GM12875 (cell line): ENCODE data around the gene PPM1G.

Source experiments
- H3K4me3 ChIP-seq: one replicate; pipeline ENCODE4 v1.5.1; 2011; ENCODE audit warnings: low read depth, low read length, control low read depth
- TF ChIP-seq, protein P1 (sequence below): IDR thresholded peaks from 2 replicates; pipeline ENCODE4 v1.5.1; 2011; ENCODE audit warnings: low read depth, mild to moderate bottlenecking, control low read depth, inconsistent platforms, low read length, moderate library complexity, borderline replicate concordance; ENCODE audit not compliant: insufficient read depth

PPM1G gene

GRCh38 chr2:27350106-27350693 is 59.2 kb downstream of the PPM1G start:
- TF ChIP-seq, protein P1, sequence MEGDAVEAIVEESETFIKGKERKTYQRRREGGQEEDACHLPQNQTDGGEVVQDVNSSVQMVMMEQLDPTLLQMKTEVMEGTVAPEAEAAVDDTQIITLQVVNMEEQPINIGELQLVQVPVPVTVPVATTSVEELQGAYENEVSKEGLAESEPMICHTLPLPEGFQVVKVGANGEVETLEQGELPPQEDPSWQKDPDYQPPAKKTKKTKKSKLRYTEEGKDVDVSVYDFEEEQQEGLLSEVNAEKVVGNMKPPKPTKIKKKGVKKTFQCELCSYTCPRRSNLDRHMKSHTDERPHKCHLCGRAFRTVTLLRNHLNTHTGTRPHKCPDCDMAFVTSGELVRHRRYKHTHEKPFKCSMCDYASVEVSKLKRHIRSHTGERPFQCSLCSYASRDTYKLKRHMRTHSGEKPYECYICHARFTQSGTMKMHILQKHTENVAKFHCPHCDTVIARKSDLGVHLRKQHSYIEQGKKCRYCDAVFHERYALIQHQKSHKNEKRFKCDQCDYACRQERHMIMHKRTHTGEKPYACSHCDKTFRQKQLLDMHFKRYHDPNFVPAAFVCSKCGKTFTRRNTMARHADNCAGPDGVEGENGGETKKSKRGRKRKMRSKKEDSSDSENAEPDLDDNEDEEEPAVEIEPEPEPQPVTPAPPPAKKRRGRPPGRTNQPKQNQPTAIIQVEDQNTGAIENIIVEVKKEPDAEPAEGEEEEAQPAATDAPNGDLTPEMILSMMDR: no peak
- no peak overlapping the region for H3K4me3 ChIP-seq

DNA sequence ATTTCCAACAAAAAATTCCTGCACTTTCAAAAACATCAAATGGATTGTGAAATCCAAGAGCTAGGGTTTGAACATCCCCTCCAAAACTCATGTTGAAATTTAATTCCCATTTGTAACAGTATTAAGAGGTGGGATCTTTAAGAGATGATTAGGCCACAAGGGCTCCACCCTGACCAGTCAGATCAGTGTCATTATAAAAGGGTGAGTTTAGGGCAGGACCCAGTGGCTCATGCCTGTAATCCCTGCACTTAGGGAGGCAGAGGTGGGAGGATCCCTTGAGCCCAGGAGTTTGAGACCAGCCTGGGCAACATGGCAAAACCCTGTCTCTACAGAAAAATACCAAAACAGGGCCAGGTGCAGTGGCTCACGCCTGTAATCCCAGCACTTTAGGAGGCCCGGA is 61.8 kb downstream of the PPM1G start:
- no peak overlapping the region for H3K4me3 ChIP-seq
- TF ChIP-seq, protein P1: no peak

DNA sequence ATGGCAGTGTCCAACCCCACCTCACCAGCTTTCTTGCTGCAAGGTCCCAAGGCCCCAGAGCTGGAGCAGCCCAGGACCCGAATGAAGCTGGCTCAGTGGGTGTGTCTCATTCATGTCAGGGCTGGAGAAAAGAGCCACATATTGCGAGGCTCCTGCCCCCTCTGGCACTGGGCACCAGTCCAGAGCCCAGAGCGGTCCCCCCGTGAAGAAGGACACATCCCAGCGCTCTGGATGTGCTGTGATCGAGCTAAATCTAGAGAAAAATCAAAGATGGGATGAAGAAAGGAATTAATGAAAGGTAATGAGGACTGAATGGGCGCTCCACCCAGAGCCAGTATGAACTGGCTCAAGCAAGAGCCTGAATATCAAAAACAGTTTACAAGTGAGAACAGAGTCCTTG is 73.2 kb downstream of the PPM1G start:
- TF ChIP-seq, protein P1: no peak
- no peak overlapping the region for H3K4me3 ChIP-seq

GRCh38 chr2:27335311-27335710 is 74.1 kb downstream of the PPM1G start:
- H3K4me3 ChIP-seq: no peak overlapping the region
- TF ChIP-seq, protein P1: no peak
